Activated CD4-positive, alpha-beta T cell treated with anti-CD3 and anti-CD28 coated beads, Interleukin-2, Interleukin-4, amounts not matched to agents 100 ng/mL and 50 ng/mL, durations not matched to agents 16 hours and 8 hours (primary cell): ENCODE results near the gene DUSP21.
"Not testable (repeated sequence)": the region's sequence is repeated elsewhere in the genome, so short reads cannot be mapped to it uniquely, and the experiment has no call there.

ENCODE experiments used
- DNase-seq: peaks from one replicate; pipeline ENCODE4 v3.0.0-alpha.2; 2020; ENCODE audit warnings: low spot score

The DUSP21 gene

GRCh38 chrX:44876086-44876485, 32.3 kb downstream of the DUSP21 start:
- DNase-seq = no peak

GRCh38 chrX:44876767-44877166, 32.9 kb downstream of the DUSP21 start:
- DNase-seq = no peak

DNA sequence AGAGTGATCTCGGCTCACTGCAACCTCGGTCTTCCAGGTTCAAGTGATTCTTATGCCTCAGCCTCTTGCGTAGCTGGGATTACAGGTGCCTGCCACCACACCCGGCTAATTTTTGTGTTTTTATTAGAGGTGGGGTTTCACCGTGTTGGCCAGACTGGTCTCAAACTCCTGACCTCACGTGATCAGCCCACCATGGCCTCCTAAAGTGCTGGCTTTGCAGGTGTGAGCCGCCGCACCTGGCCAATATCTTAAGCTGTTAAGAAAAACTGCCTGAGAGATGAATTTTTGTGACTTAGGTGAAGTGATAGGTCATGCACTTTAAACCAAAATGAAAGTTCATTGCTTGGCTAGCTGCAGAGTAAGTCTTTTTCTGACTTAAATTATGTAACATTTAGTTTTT, 35.0 kb downstream of the DUSP21 start:
- DNase-seq = no peak

DNA sequence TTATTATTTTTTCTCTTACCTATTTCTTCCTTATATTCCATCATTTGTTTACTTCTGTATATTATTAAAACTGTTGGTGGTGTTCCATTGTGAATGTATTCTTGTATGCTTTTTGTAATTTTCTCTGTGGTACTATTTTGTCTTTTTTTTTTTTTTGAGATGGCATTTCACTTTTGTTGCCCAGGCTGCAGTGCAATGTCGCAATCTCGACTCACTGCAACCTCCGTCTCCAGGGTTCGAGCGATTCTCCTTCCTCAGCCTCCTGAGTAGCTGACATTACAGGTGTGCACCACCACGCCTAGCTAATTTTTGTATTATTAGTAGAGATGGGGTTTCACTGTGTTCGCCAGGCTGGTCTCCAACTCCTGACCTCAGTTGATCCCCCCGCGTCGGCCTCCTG, 37.7 kb downstream of the DUSP21 start:
- no peak for DNase-seq

DNA sequence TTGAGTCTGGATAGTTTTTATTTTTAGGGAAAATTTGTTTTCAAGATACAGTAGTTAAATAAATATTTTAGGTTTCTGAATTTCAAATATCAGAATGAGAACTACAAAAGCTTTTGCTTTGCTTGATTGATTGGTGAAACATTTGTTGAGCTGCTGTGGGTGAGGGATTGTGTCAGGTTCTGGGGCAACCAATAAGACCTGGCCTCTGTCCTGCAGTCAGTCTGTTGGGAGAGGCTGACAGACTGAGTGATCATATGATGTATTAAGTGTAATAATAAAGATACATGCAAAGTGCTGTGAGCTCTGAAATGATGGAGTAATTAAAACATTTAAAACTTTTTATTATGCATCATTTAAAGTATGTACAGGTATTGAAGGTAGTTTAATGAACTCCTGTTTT, 38.8 kb downstream of the DUSP21 start:
- DNase-seq = no peak

- DNase-seq = no peak
These were observed 41.1 kb downstream of the DUSP21 start for GRCh38 chrX:44884944-44885343.

DNA sequence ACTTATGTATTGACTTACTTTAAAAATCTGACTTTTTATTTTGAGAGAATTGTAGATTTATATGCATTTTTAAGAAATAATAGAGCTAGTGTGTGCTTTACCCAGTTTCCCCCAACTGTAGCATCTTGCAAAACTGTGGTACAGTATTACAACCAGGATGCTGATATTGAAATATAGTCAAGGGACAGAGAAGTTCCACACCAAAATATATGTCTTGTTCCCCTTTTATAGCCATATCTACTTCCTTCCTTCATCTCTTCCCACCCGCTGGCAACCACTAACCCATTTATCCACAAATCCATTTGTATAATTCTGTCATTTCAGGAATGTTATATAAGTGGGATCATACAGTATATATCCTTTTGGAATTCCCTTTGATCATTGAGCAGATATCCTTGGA, 46.0 kb downstream of the DUSP21 start:
- no peak for DNase-seq

GRCh38 chrX:44890247-44890646, 46.4 kb downstream of the DUSP21 start:
- no peak for DNase-seq

- DNase-seq = not testable (repeated sequence)
These were observed 46.9 kb downstream of the DUSP21 start for GRCh38 chrX:44890687-44891086.

DNA sequence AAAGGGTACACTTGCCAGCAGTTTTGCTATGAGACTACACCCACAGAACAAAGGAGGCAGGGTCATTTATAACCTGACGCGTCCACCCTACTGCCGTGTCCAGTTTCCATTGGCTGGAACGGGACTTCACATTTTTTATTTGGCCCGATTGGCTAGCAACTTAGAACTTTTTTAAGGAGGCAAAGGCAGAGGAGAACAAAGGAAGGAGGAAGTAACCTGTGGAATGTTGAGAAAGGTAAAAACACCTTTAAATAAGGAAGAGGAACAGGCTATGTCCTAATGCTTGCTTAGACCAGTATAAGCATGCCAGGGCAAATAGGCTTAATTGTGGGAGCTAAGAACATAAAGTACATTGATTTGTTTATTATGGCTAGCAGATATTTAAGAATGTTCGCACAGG, 47.8 kb downstream of the DUSP21 start:
- DNase-seq = no peak
